ENCODE measurements around the gene ITGA7.

- TF ChIP-seq CTCF (IDR thresholded peaks at IDR 0.05) (no peak), POLR2AphosphoS5 (IDR thresholded peaks at IDR 0.05; ENCODE audit: low read depth, low read length) (no peak), REST (IDR thresholded peaks at IDR 0.05; ENCODE audit: insufficient read depth in 1 of 2, low read depth in 2 of 2, low read length in 1 of 2) (no peak), SIN3A (IDR thresholded peaks at IDR 0.05; ENCODE audit: borderline replicate concordance, insufficient read depth, low read depth, low read length) (no peak), TCF7L2 (IDR thresholded peaks at IDR 0.05; ENCODE audit: low read depth, low read length) (no peak)
These were observed 63.1 kb downstream of the ITGA7 start for GRCh38 chr12:55644591-55644990.

All from Panc1 (cell line).